GM18520 (cell line): ENCODE results near the gene SYNDIG1.

Experiments used
- ATAC-seq: cut with Tn5 transposase; IDR thresholded peaks from one replicate; pipeline ENCODE4 v1.9.1; 2021; ENCODE audit not compliant: unreplicated experiment

The SYNDIG1 gene

DNA sequence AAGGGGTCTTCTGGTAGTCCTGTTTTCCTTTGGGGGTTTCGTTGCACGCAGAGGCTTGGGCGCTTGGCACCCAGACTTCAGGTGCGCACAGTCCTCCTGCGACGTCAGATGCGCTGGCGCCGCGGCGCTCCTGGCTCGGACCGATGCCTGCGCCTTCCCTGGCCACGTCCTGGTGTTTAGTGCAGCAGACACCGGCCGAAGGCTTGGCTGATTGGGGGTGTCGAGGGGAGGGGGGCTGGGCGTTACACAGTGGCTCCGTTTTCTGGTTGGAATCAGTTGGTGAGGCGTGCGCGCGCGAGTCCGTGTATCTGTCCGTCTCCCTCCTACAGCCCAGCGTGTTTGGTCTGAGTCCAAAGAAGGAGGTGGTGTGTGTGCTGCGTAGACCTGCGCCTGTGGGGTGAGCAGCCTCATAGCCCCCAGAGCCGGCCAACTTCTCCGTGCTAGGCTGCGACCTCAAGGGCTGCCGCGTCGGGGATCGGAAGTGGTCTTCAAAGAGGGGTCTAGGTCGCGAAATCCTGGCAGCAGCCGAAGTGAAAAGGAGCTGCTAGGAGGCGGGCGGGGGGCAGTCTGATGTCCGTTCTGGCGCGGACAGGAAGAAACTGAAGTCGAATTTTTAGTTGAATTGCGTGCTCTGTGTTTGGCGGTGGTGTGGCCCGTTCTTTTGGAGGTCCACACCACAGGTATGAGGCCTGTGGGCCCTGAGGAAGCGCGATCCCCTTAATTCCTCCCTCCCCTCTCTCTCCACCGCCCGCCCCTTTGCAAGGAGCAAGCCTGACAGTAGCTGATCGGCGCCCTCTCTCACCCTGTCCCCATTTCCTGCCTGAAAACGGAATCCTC lies 1.5 kb downstream of the SYNDIG1 start:
- ATAC-seq, result no peak

GRCh38 chr20:24472426-24472825 lies 3.0 kb downstream of the SYNDIG1 start:
- ATAC-seq, result no peak

DNA sequence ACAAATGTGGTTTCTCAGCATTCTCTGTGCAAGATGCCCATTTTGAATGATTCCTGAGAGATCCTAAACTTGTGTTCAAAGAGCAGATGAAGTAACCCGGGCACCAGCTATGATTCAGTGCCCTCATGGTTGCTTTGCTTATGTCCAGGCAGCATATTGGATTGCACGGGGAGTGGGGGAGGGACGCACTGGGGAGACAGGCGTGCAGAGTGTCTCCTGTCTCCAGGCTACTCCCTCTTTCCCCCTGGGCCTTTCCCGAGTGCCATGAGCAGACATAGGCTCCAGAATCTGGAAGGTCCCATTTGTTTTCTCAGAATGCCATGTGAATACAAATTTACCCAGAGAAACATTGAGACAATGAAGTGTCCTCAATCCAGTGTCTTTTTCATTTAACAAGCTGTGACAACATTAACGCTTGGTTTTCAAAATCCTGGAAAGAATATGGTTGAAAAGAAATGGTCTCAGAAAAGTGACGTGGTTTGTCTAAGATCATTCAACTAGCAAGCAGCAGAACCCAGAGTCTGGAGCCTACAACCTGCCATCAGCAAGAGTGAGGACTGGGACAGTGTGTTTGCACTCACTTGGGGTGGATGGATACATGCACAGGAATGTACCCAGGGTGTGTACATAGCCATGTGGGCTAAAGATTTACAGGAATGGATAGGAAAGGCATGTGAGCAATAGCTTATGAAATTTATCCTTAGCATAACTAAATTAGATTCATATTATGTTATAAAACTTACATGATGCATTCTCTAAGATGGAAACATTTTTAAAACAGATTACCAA lies 4.2 kb downstream of the SYNDIG1 start:
- ATAC-seq, result no peak

- no peak for ATAC-seq
These were observed 8.6 kb downstream of the SYNDIG1 start for GRCh38 chr20:24477831-24478547.

DNA sequence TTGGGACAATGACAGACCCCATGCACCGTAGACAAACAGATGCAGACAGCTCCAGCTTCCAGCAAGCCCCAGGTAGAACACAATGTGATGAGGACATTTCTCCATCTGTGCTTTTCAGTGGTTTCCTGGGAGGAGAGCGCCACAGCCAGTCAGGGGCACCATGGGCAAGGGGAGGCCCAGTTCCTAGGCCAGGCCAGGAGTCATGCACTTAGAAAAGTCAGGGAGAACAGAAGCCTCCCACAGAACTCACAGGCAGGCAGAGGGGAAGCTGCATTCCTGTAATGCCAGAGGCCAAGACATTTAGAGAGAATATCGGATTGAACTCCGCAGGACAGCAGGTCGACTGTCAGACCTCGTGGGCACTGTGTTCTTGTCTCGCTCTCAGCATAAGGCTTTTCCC lies 9.2 kb downstream of the SYNDIG1 start:
- no peak for ATAC-seq

DNA sequence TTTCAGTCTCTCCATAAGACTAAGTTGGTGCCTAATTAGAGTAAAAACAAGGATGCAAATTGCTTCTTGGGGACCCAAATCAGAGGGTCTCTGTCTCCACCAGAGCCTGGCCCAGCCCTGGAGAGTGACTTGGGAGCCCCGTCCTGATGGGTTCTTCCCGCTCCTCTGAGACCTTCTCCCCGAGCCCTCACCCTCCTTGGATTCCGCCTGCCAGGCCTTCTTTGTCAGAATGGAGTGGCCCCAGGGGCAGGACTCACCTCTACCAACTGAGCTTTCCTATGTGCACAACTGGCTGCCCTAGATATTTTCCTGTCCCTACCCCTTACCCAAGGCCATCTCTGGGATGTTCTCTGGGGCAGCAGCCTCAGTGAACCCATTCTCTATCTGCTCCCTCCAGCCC lies 9.7 kb downstream of the SYNDIG1 start:
- no peak for ATAC-seq

- ATAC-seq, result no peak
These were observed 10.2 kb downstream of the SYNDIG1 start for GRCh38 chr20:24479595-24479994.

GRCh38 chr20:24480509-24480908 lies 11.1 kb downstream of the SYNDIG1 start:
- ATAC-seq, result no peak

DNA sequence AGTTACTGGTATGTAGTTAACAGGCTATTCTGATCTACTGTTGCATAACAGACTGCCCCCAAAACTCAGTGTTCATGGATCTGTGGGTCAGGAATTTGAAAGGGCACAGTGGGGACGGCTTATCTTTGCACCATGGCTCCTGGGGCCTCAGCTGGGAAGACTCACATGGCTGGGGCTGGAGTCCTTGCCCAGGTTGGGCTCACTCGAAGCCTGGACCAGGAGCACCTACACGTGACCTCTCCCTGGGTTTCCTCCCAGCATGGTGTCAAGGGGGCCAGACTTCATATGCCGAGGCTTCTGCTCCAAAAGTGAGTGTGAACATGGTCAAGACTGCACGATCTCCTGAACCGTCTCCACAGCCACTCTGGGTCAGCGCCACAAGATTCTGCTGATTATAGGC lies 11.7 kb downstream of the SYNDIG1 start:
- ATAC-seq, result no peak

- ATAC-seq, result no peak
These were observed 14.1 kb downstream of the SYNDIG1 start for GRCh38 chr20:24483435-24484080.

- no peak for ATAC-seq
These were observed 14.6 kb downstream of the SYNDIG1 start for GRCh38 chr20:24484081-24484450.

DNA sequence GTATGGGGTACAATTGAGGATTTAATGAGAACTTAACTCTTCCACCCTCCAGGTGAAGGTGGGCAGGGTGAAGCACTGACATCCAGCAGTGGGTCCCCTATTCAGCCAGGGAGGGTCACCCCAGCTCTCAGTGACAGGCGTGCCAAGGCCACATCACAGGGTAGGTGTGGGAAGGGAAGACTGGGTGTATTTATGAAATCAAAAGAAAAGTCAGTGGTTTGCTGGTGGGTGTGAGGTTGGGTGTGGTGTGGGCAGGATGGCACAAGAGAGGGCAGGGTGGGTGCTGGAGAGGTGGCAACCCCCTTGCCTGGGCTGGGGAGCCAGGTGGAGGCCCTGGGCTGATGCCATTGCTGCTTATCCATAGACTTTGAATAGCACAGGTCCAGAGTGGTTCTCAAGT lies 16.6 kb downstream of the SYNDIG1 start:
- ATAC-seq, result no peak

DNA sequence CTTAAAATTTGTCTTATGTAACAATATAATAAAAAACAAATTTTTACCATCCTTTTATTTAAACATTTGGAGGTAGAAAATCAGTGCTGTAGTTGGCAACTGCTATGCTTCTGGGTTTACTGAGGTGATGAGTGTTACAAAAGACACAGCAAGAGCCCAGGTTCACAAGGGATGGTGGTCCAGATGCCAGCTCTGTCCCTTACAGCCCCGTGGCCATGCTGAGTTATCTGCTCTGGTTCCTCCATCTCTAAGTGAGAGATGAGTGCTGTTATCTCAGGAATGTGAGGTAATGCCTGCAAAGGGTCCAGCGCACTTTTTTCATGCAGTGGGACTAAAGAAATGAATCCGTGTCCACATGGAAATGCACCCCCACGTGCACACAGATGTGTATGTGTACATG lies 17.8 kb downstream of the SYNDIG1 start:
- ATAC-seq, result no peak

- no peak for ATAC-seq
These were observed 18.2 kb downstream of the SYNDIG1 start for GRCh38 chr20:24487648-24488047.

DNA sequence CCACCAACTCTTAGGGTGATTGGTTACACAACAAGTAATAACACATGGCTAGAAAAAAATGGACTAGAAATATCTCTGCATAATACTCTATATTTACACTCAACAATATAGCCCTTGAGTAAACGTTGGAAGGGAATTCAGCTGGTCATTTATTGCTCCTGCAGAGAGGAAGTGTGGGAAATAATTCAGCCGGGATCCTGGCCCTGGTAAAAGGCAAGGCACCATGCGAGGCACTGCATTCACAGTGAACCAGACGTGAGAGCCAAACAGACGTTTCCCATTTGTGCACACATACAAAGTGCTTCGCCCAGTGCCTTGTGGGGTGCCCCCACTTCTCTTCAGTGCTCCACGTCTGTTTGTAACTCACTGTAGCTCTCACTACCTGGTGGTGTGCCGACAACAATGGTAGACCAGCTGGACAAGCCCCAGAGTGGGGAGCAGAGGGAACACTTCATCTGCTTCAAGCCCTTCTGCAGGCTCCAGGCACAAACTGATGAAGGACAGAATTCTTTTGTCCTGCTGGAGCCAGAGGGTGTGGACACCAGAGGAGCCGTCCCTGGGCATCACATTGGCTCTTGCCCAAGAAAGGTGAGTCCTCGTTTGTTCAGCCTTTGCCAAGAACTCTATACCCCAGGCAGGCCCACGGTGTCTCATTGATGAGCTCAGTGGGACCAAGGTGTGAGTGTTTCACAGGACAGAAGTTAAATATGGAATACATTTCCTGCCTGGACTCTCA lies 18.8 kb downstream of the SYNDIG1 start:
- no peak for ATAC-seq

DNA sequence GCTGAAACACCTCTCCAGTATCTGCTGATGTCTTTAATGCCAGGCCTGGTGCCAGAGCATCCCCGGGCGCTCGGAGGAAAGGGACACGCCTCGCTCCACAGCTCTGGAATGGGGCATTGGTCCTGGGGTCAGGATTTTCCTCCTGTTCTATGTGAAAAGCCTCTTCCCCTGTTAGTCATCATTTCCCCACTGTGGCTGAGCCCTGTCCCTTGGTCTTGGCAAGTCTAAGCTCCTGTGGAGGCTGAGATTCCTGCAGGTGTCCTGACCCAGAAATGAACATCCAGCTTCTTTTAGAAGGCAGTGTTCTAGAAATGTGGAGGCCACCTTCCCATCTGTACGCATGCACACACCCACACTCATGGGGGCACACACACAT lies 19.4 kb downstream of the SYNDIG1 start:
- no peak for ATAC-seq

- no peak for ATAC-seq
These were observed 19.8 kb downstream of the SYNDIG1 start for GRCh38 chr20:24489193-24489592.

DNA sequence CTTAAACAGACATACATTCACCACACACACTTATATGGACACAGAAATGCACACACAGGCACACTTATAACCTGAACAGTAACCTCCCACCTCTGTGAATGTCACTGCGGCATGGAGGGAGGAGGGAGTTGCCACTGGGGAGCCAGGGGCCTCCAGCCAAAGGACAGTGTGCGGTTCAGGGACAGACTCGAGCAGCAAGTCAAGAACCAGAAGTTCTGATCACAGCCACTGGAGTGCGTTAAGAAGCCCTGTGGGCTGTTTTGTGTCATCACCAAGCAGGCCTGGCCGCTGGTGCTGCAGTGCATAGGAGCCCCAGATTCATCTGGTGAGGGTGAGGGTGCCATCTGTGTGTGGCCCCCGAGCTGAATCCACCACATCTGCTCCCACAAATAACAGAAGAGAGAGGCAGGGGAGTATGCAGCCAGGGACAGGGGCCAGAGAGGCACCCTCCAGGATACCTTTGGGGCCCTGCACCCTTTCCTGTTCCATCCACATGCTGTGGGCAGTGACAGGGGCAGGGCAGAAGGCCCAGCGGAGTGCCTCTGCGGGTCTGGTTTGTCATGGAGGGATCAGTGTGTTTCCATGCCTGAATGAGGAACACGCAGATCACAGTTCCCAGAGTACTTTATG lies 20.3 kb downstream of the SYNDIG1 start:
- no peak for ATAC-seq

- ATAC-seq, result no peak
These were observed 21.2 kb downstream of the SYNDIG1 start for GRCh38 chr20:24490598-24490997.
